HG03159 (cell line): Measurements from ENCODE around the gene CAST.

Experiments used
- ATAC-seq: cut with Tn5 transposase; IDR thresholded peaks from one replicate; pipeline ENCODE4 v1.9.1; 2021; ENCODE audit warnings: mild to moderate bottlenecking, moderate library complexity; ENCODE audit not compliant: unreplicated experiment

CAST gene

DNA sequence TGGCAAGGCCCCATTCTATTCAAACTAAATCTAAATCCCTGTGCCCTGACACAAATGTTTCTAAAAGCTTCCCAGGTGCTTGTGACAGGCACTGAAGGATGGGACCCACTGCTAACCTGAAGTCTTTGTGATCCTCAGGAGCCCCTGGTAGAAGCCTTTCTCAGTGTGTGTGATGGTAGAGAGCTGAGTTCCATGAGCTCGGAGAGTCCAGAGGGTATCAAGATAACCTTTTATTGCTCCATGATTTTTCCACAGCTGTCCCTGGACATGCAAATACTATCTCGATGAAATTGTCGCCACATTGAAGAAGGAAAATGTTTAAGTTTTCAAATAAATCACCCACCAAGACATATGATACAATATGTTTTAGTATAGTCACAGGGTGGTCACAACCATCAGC, 7.7 kb downstream of the CAST start:
- ATAC-seq = no peak

DNA sequence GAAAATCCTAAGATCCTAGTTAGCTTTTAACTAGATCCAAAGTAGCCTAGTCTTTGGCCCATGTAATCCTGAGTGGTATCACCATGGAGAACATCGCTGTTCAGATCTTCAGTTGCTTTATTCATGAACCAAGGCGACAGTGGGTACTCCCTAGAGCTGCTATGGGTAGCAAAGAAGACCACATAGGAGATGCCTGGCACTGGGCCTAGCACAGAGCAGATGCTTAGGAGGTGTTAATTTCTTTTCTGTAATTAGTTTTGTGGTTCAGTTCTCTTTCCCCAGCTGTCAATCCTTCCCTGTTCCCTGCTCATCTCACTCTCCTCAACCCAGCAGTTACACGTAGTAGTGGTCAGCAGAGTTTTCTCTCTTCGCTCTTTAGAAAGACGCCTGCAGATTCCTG, 9.3 kb downstream of the CAST start:
- ATAC-seq = no peak

- ATAC-seq = no peak
These were observed 11.0 kb downstream of the CAST start for GRCh38 chr5:96673127-96673526.

- no peak for ATAC-seq
These were observed 13.7 kb downstream of the CAST start for GRCh38 chr5:96675882-96676281.

DNA sequence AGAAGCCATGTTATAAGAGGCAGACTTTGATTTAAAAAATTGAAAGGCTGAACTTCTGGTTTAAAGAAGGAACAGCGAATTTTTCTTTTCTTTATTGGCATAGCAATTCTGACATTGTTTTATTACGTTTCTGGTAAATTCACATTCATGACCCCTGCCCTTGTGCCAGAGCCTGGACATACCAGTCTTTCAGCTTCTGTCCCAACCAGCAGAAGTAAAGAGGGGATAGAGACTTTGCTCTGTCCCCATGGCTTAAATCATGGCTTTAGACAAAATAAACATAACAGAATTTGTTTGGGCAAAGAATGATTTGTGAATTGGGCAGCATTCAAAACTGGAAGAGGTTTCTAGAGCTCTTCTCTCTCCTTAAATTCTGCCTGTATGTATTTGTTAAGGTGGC, 15.3 kb downstream of the CAST start:
- ATAC-seq = no peak

DNA sequence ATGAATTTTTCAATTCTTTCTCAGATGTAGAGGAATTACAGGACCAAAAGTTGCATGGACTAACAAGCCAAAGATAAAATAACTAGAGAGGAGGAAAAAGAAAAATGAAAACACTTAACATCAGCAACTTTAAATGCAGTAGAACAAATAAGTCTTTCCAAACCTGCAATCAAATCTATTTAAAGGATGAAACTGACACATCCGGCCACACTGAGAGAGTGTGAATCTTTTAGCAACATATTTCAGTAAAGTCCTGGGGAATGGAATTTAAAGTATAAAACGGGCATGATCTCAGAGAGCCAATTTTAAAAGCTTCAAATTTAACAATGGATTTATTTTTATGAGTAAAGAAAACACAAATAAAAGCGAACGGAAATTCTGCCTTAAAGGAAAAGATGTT, 17.1 kb downstream of the CAST start:
- ATAC-seq = no peak

DNA sequence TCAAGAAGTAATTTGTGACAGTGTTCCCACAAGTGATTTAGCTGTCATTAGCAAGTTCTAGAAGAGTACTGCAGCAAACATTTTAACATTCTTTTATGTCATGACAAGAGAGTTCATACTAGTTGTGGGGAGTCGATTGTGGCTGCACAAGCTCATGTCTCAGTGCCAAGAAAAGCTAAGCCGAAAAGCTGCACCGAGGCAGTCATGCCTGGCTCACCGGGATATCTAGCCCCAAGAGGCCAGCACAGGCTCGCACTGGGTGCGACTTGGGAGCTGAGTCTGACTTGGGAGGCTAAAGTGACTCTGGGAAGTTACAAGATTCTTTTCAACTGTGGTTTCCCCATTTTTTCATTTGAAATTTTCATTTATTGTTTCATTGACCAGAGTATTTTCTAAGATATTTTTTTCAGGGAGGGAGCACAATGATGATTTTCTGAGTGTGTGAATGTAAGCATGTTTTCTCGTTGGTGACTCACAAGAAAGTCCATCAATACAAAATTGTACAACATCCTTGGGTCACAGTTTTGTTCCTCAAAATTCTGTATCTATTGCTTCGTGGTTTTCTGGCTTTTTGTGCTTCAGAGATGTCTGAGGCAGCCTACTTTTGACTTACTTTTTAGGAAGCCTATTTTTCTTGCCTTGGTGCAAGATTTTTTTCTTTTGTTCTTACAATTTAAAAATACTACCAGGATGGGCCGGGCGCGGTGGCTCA, 18.7 kb downstream of the CAST start:
- ATAC-seq = no peak

DNA sequence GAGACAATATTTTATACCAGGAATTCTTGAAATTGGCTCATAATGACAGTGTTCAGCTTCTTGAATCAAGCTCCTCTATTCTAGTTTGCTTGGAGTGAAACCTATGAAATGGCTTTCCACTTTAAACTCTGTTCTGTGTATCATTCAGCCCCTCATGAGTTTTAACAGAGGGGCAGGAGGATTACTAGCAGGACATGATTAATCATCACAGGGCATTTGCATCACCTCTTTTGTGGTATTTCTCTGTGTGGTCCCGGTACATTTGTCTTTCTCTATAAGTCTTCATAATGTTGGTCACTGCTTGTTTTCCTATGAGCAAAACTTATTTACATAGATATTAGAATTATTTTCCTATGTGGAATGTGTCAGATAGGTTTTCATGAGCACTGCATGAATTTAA, 21.2 kb downstream of the CAST start:
- no peak for ATAC-seq

GRCh38 chr5:96683810-96684209, 21.6 kb downstream of the CAST start:
- ATAC-seq = no peak

- no peak for ATAC-seq
These were observed 24.9 kb downstream of the CAST start for GRCh38 chr5:96687080-96687479.

- ATAC-seq = peak; percentile 96
These were observed 25.8 kb downstream of the CAST start for GRCh38 chr5:96687812-96688453.

- no peak for ATAC-seq
These were observed 28.7 kb downstream of the CAST start for GRCh38 chr5:96690861-96691260.

- no peak for ATAC-seq
These were observed 29.5 kb downstream of the CAST start for GRCh38 chr5:96691503-96692303.

GRCh38 chr5:96692441-96692840, 30.3 kb downstream of the CAST start:
- no peak for ATAC-seq

- no peak for ATAC-seq
These were observed 37.1 kb downstream of the CAST start for GRCh38 chr5:96699186-96699820.

- peak; percentile 48 for ATAC-seq
These were observed 40.6 kb downstream of the CAST start for GRCh38 chr5:96702503-96703383.

DNA sequence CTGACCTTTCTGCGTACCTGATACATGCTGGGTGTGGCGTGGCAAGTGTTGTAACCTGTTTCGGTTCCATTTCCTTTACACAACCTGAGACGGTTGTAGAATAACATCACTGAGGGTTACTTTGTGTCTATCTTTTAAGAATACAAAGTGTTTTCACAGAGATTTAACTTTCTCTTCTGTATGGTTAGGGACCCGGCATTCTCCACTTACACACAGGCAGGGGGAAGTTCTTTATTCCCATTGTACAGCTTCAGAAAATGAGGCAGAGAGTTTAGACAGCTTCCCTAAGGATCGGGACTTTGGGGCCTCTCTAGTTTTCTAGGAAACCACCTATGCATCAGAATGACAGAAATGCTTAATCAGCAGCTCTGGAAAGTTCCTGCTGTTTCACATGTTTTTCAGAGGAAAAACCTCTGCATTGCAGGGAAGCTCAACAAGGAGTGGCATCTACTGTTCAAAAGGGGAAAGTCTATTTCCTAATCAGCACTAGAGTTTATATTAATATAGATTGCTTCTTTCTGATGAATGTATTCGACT, 41.3 kb downstream of the CAST start:
- peak; percentile 93 for ATAC-seq

GRCh38 chr5:96703995-96704394, 41.8 kb downstream of the CAST start:
- ATAC-seq = no peak

DNA sequence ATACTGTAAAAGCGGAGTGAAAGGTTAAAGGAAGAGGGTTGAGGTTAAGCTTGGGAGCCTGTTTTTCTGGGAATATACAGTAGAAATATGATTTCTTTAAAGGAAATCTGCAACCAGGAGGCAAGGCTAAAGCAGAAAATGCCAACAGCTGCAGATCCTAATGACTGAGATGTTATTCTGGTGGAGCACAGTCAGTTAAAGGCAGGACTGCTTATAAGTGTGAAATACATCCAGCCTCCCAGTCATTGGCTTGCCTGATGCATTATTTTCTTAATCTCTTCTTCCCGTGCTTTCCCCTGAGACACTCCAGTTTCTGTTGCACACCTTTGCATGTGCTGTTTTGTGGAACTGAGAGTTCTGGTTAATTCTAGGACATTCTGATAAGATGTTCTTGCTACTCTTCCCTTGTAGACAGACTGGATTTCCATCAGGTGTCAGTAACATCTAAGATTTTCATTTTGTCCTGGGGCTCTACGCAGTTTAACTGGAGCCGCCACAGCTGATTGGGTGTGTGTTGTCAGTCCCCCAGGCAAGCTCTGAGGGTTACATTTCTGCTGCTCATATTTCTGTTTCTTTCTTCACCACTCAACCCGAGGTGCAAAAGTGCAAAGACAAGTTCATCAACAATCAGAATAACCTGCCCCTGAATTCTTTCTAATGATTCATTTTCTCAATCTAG, 44.4 kb downstream of the CAST start:
- ATAC-seq = no peak

DNA sequence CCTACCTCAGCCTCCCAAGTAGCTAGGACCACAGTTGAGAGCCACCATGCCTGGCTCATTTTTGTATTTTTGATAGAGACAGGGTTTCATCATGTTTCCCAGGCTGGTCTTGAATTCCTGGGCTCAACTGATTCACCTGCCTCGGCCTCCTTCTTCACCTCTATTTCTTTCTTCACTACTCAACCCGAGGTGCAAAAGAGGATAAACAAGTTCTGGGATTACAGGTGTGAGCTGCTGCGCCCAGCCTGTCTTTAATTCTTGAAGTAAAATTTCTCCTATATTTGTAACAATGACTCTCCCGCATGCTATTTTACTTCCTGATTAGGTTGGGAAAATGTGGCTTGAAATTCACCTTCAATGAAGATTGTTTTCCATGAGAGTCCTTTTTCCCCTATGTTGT, 46.4 kb downstream of the CAST start:
- ATAC-seq = no peak
